Activated CD4-positive, alpha-beta memory T cell treated with anti-CD3 and anti-CD28 coated beads, Interleukin-2, amount 10 ng/mL, durations not matched to agents 7 days and 5 days (primary cell): Measurements from ENCODE around the gene HERPUD1. TPM values are rescaled to one million over a fixed set of nuclear protein-coding genes. Genes with fewer than 3 reads are reported as not detected.

Experiments
- CTCF ChIA-PET: fragments of 350-600 bp; sonication (Branson Sonifier 250); formaldehyde crosslinking; loops from one replicate; lab custom pipeline; 2021; ENCODE audit warnings: antibody characterized with exemption, inconsistent platforms; lab: Charles Lee
- POLR2A ChIA-PET: fragments of 350-600 bp; sonication (Branson Sonifier 250); formaldehyde crosslinking; loops from one replicate; lab custom pipeline; 2021; ENCODE audit warnings: antibody characterized with exemption; lab: Charles Lee
- DNase-seq: peaks from one replicate; pipeline ENCODE4 v3.0.0-alpha.2; 2020
- H3K27ac Mint-ChIP-seq: one replicate; pipeline ENCODE4 v1.8.0; 2021; ENCODE audit warnings: mild to moderate bottlenecking, mixed read lengths
- H3K27me3 Mint-ChIP-seq: one replicate; pipeline ENCODE4 v1.8.0; 2021; ENCODE audit warnings: mixed read lengths
- H3K36me3 Mint-ChIP-seq: one replicate; pipeline ENCODE4 v1.8.0; 2021; ENCODE audit warnings: low read depth, mixed read lengths
- H3K4me1 Mint-ChIP-seq: one replicate; pipeline ENCODE4 v1.8.0; 2021; ENCODE audit warnings: mixed read lengths
- H3K4me3 Mint-ChIP-seq: one replicate; pipeline ENCODE4 v1.8.0; 2021; ENCODE audit warnings: mild to moderate bottlenecking, mixed read lengths
- H3K9me3 Mint-ChIP-seq: one replicate; pipeline ENCODE4 v1.8.0; 2021; ENCODE audit warnings: mixed read lengths
- total RNA-seq, 2 experiments: library from RNA; stranded (reverse); gene quantifications; one replicate each; pipeline ENCODE4 v1.2.3, GENCODE V29; 2021

HERPUD1 gene
- total RNA-seq, 2 experiments from 2014 or later: 166 to 171 TPM

GRCh38 chr16:56953006-56953405, 21.1 kb downstream of the HERPUD1 start:
- POLR2A ChIA-PET: interaction anchor here (1.7 to 3.8 kb wide), 2 partner anchors 14 to 36 kb away, joined by 4 to 10 read pairs; partner anchors contain the start of gene NLRC5
- no peaks in the 10 kb centered on the region for H3K9me3 Mint-ChIP-seq
- H3K36me3 Mint-ChIP-seq: no peaks in the 10 kb centered on the region
- no peak for DNase-seq
- CTCF ChIA-PET: interaction anchor here (1.2 to 5.0 kb wide), 5 partner anchors 12 to 160 kb away, joined by 4 to 40 read pairs (median 12); no protein-coding TSS in a partner anchor
- H3K27me3 Mint-ChIP-seq: no peaks in the 10 kb centered on the region
- H3K27ac Mint-ChIP-seq: no peak overlapping the region
- H3K4me3 Mint-ChIP-seq: no peak overlapping the region
- H3K4me1 Mint-ChIP-seq: peaks cover 16% of the 10 kb centered on the region

GRCh38 chr16:56956076-56956475, 24.1 kb downstream of the HERPUD1 start:
- peaks cover 3% of the 10 kb centered on the region for H3K27me3 Mint-ChIP-seq
- H3K9me3 Mint-ChIP-seq: no peaks in the 10 kb centered on the region
- no peak overlapping the region for H3K4me3 Mint-ChIP-seq
- ChIA-PET CTCF (interaction anchor here (5.0 kb wide), 1 partner anchor 9 kb away, joined by 40 read pairs; no protein-coding TSS in a partner anchor), POLR2A (no interaction called here)
- H3K36me3 Mint-ChIP-seq: no peaks in the 10 kb centered on the region
- DNase-seq: no peak
- H3K27ac Mint-ChIP-seq: no peak overlapping the region
- peaks cover 5% of the 10 kb centered on the region for H3K4me1 Mint-ChIP-seq

- Mint-ChIP-seq H3K9me3 (no peaks in the 10 kb centered on the region), H3K4me3 (no peak overlapping the region), H3K36me3 (no peaks in the 10 kb centered on the region), H3K27me3 (peaks cover 3% of the 10 kb centered on the region), H3K27ac (no peak overlapping the region), H3K4me1 (no peaks in the 10 kb centered on the region)
- no peak for DNase-seq
- ChIA-PET POLR2A (no interaction called here), CTCF (no interaction called here)
Observed at GRCh38 chr16:56956756-56957155, 24.8 kb downstream of the HERPUD1 start.

- H3K9me3 Mint-ChIP-seq: no peaks in the 10 kb centered on the region
- ChIA-PET CTCF (interaction anchor here (0.7 to 0.9 kb wide), 2 partner anchors 9 to 10 kb away, joined by 3 to 5 read pairs; no protein-coding TSS in a partner anchor), POLR2A (no interaction called here)
- no peaks in the 10 kb centered on the region for H3K36me3 Mint-ChIP-seq
- H3K27me3 Mint-ChIP-seq: peaks cover 3% of the 10 kb centered on the region
- DNase-seq: no peak
- no peak overlapping the region for H3K27ac Mint-ChIP-seq
- H3K4me1 Mint-ChIP-seq: peaks cover 14% of the 10 kb centered on the region
- H3K4me3 Mint-ChIP-seq: no peak overlapping the region
Observed at GRCh38 chr16:56960681-56961281, 28.8 kb downstream of the HERPUD1 start.

GRCh38 chr16:56961386-56961785, 29.4 kb downstream of the HERPUD1 start:
- POLR2A ChIA-PET: no interaction called here
- Mint-ChIP-seq H3K9me3 (no peaks in the 10 kb centered on the region), H3K36me3 (no peaks in the 10 kb centered on the region), H3K27me3 (peaks cover 3% of the 10 kb centered on the region), H3K4me3 (no peak overlapping the region), H3K4me1 (peaks cover 19% of the 10 kb centered on the region), H3K27ac (no peak overlapping the region)
- no peak for DNase-seq
- CTCF ChIA-PET: interaction anchor here (0.9 kb wide), 1 partner anchor 10 kb away, joined by 5 read pairs; no protein-coding TSS in a partner anchor

- H3K36me3 Mint-ChIP-seq: no peaks in the 10 kb centered on the region
- H3K27ac Mint-ChIP-seq: no peak within 1 kb of the TSS
- H3K9me3 Mint-ChIP-seq: no peaks in the 10 kb centered on the region
- CTCF ChIA-PET: interaction anchor here (0.9 to 1.3 kb wide), 3 partner anchors 10 to 11 kb away, joined by 4 to 5 read pairs (median 4); no protein-coding TSS in a partner anchor
- DNase-seq: no peak
- no peak within 1 kb of the TSS for H3K4me3 Mint-ChIP-seq
- POLR2A ChIA-PET: interaction anchor here (1.4 kb wide), 1 partner anchor 80 kb away, joined by 4 read pairs; no protein-coding TSS in a partner anchor
- peaks cover 19% of the 10 kb centered on the region for H3K4me1 Mint-ChIP-seq
- H3K27me3 Mint-ChIP-seq: peaks cover 3% of the 10 kb centered on the region
Observed at GRCh38 chr16:56961851-56962281, 29.9 kb downstream of the HERPUD1 start, which contains the start of gene CETP. TSS of gene CETP (plus strand) at chr16:56961950. CDS start at chr16:56961980, 30 bp downstream.

GRCh38 chr16:56964243-56965148, 32.6 kb downstream of the HERPUD1 start:
- H3K27ac Mint-ChIP-seq: no peak overlapping the region
- no peaks in the 10 kb centered on the region for H3K9me3 Mint-ChIP-seq
- peaks cover 19% of the 10 kb centered on the region for H3K4me1 Mint-ChIP-seq
- H3K36me3 Mint-ChIP-seq: no peaks in the 10 kb centered on the region
- no peaks in the 10 kb centered on the region for H3K27me3 Mint-ChIP-seq
- H3K4me3 Mint-ChIP-seq: no peak overlapping the region
- peak; percentile 96 for DNase-seq
- ChIA-PET CTCF (interaction anchor here (0.7 to 5.5 kb wide), 45 partner anchors 9 to 418 kb away, joined by 3 to 42 read pairs (median 4); partner anchors contain the start of gene NLRC5), POLR2A (interaction anchor here (0.8 to 4.0 kb wide), 5 partner anchors 20 to 82 kb away, joined by 5 to 16 read pairs (median 6); partner anchors contain the start of gene NLRC5)

- H3K4me3 Mint-ChIP-seq: no peak overlapping the region
- H3K36me3 Mint-ChIP-seq: no peaks in the 10 kb centered on the region
- no peaks in the 10 kb centered on the region for H3K9me3 Mint-ChIP-seq
- H3K27ac Mint-ChIP-seq: peak overlapping the region; percentile 62
- H3K4me1 Mint-ChIP-seq: peaks cover 19% of the 10 kb centered on the region
- CTCF ChIA-PET: interaction anchor here (0.7 to 5.5 kb wide), 28 partner anchors 7 to 419 kb away, joined by 3 to 42 read pairs (median 5); partner anchors contain the start of gene NLRC5
- no peak for DNase-seq
- POLR2A ChIA-PET: interaction anchor here (1.1 to 4.0 kb wide), 6 partner anchors 12 to 76 kb away, joined by 4 to 16 read pairs (median 6); partner anchors contain the start of gene NLRC5
- no peaks in the 10 kb centered on the region for H3K27me3 Mint-ChIP-seq
Observed at GRCh38 chr16:56965149-56966092, 33.5 kb downstream of the HERPUD1 start.

- no peaks in the 10 kb centered on the region for H3K36me3 Mint-ChIP-seq
- H3K9me3 Mint-ChIP-seq: no peaks in the 10 kb centered on the region
- H3K4me3 Mint-ChIP-seq: no peak overlapping the region
- peaks cover 20% of the 10 kb centered on the region for H3K4me1 Mint-ChIP-seq
- POLR2A ChIA-PET: interaction anchor here (0.8 to 4.0 kb wide), 6 partner anchors 11 to 75 kb away, joined by 3 to 16 read pairs (median 5); partner anchors contain the start of gene NLRC5
- H3K27ac Mint-ChIP-seq: peak overlapping the region; percentile 62
- DNase-seq: no peak
- H3K27me3 Mint-ChIP-seq: no peaks in the 10 kb centered on the region
- CTCF ChIA-PET: interaction anchor here (1.1 to 5.5 kb wide), 9 partner anchors 8 to 90 kb away, joined by 3 to 42 read pairs (median 5); partner anchors contain the start of gene NLRC5
Observed at GRCh38 chr16:56966093-56966475, 34.1 kb downstream of the HERPUD1 start.

GRCh38 chr16:56967733-56968132, 35.8 kb downstream of the HERPUD1 start:
- Mint-ChIP-seq H3K36me3 (no peaks in the 10 kb centered on the region), H3K27ac (no peak overlapping the region), H3K9me3 (no peaks in the 10 kb centered on the region), H3K4me3 (no peak overlapping the region), H3K27me3 (no peaks in the 10 kb centered on the region), H3K4me1 (peaks cover 22% of the 10 kb centered on the region)
- DNase-seq: no peak
- ChIA-PET CTCF (interaction anchor here (0.7 to 5.5 kb wide), 4 partner anchors 9 to 22 kb away, joined by 3 to 40 read pairs (median 3); partner anchors contain the start of gene NLRC5), POLR2A (interaction anchor here (0.8 kb wide), 1 partner anchor 8 kb away, joined by 3 read pairs; no protein-coding TSS in a partner anchor)

GRCh38 chr16:56969769-56970168, 37.8 kb downstream of the HERPUD1 start:
- DNase-seq: no peak
- Mint-ChIP-seq H3K36me3 (no peaks in the 10 kb centered on the region), H3K27ac (no peak overlapping the region), H3K4me1 (peaks cover 26% of the 10 kb centered on the region), H3K27me3 (no peaks in the 10 kb centered on the region), H3K4me3 (no peak overlapping the region), H3K9me3 (no peaks in the 10 kb centered on the region)
- POLR2A ChIA-PET: interaction anchor here (1.3 to 1.4 kb wide), 2 partner anchors 11 to 26 kb away, joined by 3 read pairs; no protein-coding TSS in a partner anchor
- CTCF ChIA-PET: interaction anchor here (1.1 kb wide), 1 partner anchor 17 kb away, joined by 5 read pairs; no protein-coding TSS in a partner anchor
